Kidney (tissue), 14 donors: Measurements from ENCODE around the gene CDC37L1. TPM values are rescaled to one million over a fixed set of nuclear protein-coding genes. Genes with fewer than 3 reads are reported as not detected.

Source experiments
- DNase-seq, 5 donors: peaks; one replicate each; pipeline ENCODE4 v3.0.0-alpha.2; 2013 to 2020
- FAIRE-seq: peaks from 2 replicates; lab custom pipeline; 2012; peaks lifted over from hg19 to GRCh38; lab: Jason Lieb, UNC
- H3K27ac ChIP-seq, 2 donors: one replicate each; pipeline ENCODE4 v1.7.0; 2013; ENCODE audit warnings: low read depth in 2 of 2, low read length in 2 of 2, inconsistent platforms in 1 of 2
- H3K27me3 ChIP-seq: one replicate; pipeline ENCODE4 v1.7.1; 2013; ENCODE audit warnings: low read length, inconsistent platforms; ENCODE audit not compliant: control insufficient read depth, insufficient read depth
- H3K36me3 ChIP-seq, 3 donors: one replicate each; pipeline versions ENCODE4 v1.7.0 to v1.7.1; 2013; ENCODE audit warnings: low read length in 3 of 3, control low read depth in 1 of 3, inconsistent platforms in 1 of 3; ENCODE audit not compliant: insufficient read depth in 3 of 3, control insufficient read depth in 2 of 3
- H3K4me1 ChIP-seq, 3 donors: one replicate each; pipeline versions ENCODE4 v1.7.0 to v1.7.1; 2013; ENCODE audit warnings: low read length in 3 of 3, inconsistent platforms in 1 of 3, low read depth in 1 of 3; ENCODE audit not compliant: control insufficient read depth in 2 of 3, insufficient read depth in 2 of 3
- H3K4me3 ChIP-seq, 3 donors: one replicate each; pipeline versions ENCODE4 v1.7.0 to v1.8.1; 2013; ENCODE audit warnings: low read length in 3 of 3, control low read depth in 1 of 3, inconsistent platforms in 1 of 3
- H3K9ac ChIP-seq, 3 donors: one replicate each; pipeline versions ENCODE4 v1.7.0 to v1.7.1; 2013; ENCODE audit warnings: low read length in 3 of 3, control low read depth in 1 of 3, inconsistent platforms in 1 of 3
- H3K9me3 ChIP-seq, 3 donors: one replicate each; pipeline versions ENCODE4 v1.7.0 to v1.7.1; 2013; ENCODE audit warnings: low read length in 3 of 3, control low read depth in 1 of 3, inconsistent platforms in 1 of 3; ENCODE audit not compliant: control insufficient read depth in 2 of 3, insufficient read depth in 1 of 3
- CTCF ChIP-seq: IDR thresholded peaks from 3 replicates; pipeline ENCODE4 v1.5.1; 2012; ENCODE audit warnings: mild to moderate bottlenecking, moderate library complexity, borderline replicate concordance; ENCODE audit not compliant: insufficient read depth; ENCODE audit errors: extremely low read depth
- intact Hi-C: fragments of 100-400 bp; cut with DNase I; formaldehyde crosslinking; loops from one replicate; pipeline ENCODE4 v1.11.1; 2022
- polyA plus RNA-seq: library from polyadenylated mRNA; stranded (reverse); fragments of 350-450 nt; fragmentation: Illumina TruSeq; extraction: RNeasy Lipid Tissue Mini Kit (QIAGEN cat#74804); gene quantifications from one replicate; pipeline ENCODE4 v1.2.3, GENCODE V29; 2014; ENCODE audit warnings: low read depth, low replicate concordance; ENCODE audit not compliant: insufficient read depth
- total RNA-seq: library from RNA; stranded (reverse); fragmentation: NEBNext Ultra II Directional; extraction: Animal tissue kit (Norgen Biotek cat#: 25700); gene quantifications from one replicate; pipeline ENCODE4 v1.2.1, GENCODE V29; 2021
- donor health status: control.
- donor health status: control.
- donor health status: control.
- donor health status: control.
- donor health status: control.
- donor health status: DM: yes; HTN: yes; CAD: no.
- donor health status: Normal renal cell carcinoma (clear cell type).

CDC37L1 gene
- total and polyA plus RNA-seq, 2 donors from 2014 or later, result 16.9 to 24.7 TPM

- TF ChIP-seq CTCF, result no peak
- peaks cover 3 to 17% (median 8%) of the 10 kb centered on the region in 3 donors for H3K4me1 ChIP-seq
- H3K9ac ChIP-seq, result no peak overlapping the region
- H3K27ac ChIP-seq, result no peak overlapping the region
- FAIRE-seq, result no peak
- no peaks in the 10 kb centered on the region for H3K9me3 ChIP-seq
- no peak for DNase-seq
- H3K27me3 ChIP-seq, result no peaks in the 10 kb centered on the region
- intact Hi-C loops, result no loop called here
- H3K4me3 ChIP-seq, result no peak overlapping the region
- no peaks in the 10 kb centered on the region for H3K36me3 ChIP-seq
These were observed 18.2 kb upstream of the CDC37L1 start for GRCh38 chr9:4661165-4661564.

- H3K9ac ChIP-seq, result peak overlapping the region; percentile 39 to 66 (median 42)
- no peak overlapping the region for H3K27ac ChIP-seq
- no peaks in the 10 kb centered on the region for H3K9me3 ChIP-seq
- intact Hi-C loops, result no loop called here
- H3K4me1 ChIP-seq, result peaks cover 3 to 17% (median 8%) of the 10 kb centered on the region in 3 donors
- TF ChIP-seq CTCF, result no peak
- no peak for FAIRE-seq
- no peak for DNase-seq
- H3K36me3 ChIP-seq, result no peaks in the 10 kb centered on the region
- peak overlapping the region; percentile 74 to 84 (median 75) for H3K4me3 ChIP-seq
- no peaks in the 10 kb centered on the region for H3K27me3 ChIP-seq
These were observed 17.8 kb upstream of the CDC37L1 start for GRCh38 chr9:4661611-4662010.

- Histone ChIP-seq H3K9ac (peak within 1 kb of the TSS; percentile 39 to 66 (median 42)), H3K36me3 (no peaks in the 10 kb centered on the region), H3K27ac (peak within 1 kb of the TSS; percentile 61 to 79), H3K4me3 (peak within 1 kb of the TSS; percentile 74 to 84 (median 75)), H3K9me3 (no peaks in the 10 kb centered on the region), H3K27me3 (no peaks in the 10 kb centered on the region), H3K4me1 (peaks cover 3 to 17% (median 13%) of the 10 kb centered on the region in 3 donors)
- peak; percentile 74 for TF ChIP-seq CTCF
- FAIRE-seq (peak; percentile 54), DNase-seq (peak; percentile 90 to 96 (median 95))
- intact Hi-C loops, result no loop called here
These were observed 17.0 kb upstream of the CDC37L1 start, which contains the start of gene PLPP6 for GRCh38 chr9:4662108-4662988. Gene PLPP6 (plus strand): TSS chr9:4662294. CDS start chr9:4662376, 82 bp downstream.
